GM18517 (cell line): ENCODE measurements around the gene BCAT1.
"Not testable (repeated sequence)": the region's sequence is repeated elsewhere in the genome, so short reads cannot be mapped to it uniquely, and the experiment has no call there.

Experiments
- ATAC-seq: cut with Tn5 transposase; IDR thresholded peaks from one replicate; pipeline ENCODE4 v1.9.1; 2021; ENCODE audit warnings: mild to moderate bottlenecking, moderate library complexity; ENCODE audit not compliant: unreplicated experiment

Gene BCAT1

DNA sequence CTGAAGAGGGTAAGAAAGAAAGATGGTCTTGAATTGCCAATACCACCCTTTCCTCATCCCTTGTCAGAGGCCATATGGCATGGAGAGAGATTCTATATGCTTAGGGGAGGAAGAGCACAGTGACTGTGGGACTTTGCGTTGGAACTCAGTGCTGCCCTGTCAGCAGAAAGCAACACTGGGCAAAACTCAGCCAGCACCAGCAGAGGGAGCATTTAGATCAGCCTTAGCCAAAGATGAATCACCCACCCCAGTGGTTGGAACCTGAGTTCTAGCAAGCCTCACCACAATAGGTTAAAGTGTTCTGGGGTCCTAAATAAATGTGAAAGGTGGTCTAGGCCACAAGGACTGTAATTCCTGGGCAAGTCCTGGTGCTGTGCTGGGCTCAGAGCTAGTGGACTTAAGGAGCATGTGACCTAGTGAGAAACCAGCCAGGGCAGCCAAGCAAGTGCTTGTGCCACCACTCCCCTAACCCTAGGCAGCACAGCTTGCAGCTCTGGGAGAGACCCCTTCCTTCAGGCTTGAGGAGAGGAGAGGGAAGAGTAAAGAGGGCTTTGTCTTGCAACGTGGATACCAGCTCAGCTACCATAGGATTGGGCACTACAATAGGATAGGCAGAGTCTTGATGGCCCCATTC lies 11.4 kb upstream of the BCAT1 start:
- ATAC-seq: peak; percentile 85

DNA sequence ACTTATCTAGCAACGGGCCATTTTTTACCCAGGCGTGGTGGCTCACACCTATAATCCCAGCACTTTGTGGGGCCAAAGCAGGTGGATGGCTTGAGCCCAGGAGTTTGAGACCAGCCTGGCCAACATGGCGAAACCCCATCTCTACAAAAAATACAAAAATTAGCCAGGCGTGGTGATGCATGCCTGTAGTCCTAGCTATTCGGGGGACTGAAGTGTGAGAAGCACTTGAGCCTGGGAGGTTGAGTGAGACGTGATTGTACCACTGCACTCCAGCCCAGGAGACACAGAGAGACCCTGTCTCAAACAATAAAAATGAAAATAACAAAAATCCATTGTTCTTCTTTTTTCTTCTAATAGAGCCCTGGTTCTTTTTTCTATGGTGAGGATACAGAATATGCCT lies 7.5 kb upstream of the BCAT1 start:
- ATAC-seq: not testable (repeated sequence)

DNA sequence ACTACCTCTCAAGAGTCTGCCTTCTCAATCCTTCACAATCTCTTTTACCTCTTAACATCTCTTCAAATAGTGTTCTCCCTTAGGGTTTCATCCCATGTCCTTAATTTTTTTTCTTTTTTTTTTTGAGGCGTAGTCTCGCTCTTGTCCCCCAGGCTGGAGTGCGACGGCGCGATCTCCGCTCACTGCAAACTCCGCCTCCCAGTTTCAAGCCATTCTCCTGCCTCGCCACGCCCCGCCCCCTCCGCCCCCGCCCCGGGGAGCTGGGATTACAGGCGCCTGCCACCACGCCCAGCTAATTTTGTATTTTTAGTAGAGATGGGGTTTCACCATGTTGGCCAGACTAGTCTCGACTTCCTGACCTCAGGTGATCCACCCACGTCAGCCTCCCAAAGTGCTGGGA lies 7.0 kb upstream of the BCAT1 start:
- no peak for ATAC-seq

DNA sequence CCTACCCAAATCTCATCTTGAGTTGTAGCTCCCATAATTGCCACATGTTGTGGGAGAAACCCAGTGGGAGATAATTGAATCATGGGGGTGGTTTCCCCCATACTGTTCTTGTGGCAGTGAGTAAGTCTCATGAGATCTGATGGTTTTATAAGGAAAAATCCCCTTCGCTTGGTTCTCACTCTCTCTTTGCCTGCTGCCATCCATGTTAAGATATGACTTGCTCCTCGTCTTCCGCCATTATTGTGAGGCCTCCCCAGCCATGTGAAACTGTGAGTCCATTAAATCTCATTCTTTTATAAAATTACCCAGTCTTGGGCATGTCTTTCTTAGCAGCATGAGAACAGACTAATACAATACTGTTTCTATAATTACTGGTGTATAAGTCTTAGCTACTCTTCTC lies 6.5 kb upstream of the BCAT1 start:
- no peak for ATAC-seq

- ATAC-seq: no peak
Observed at GRCh38 chr12:24954261-24954660, 5.4 kb upstream of the BCAT1 start.

DNA sequence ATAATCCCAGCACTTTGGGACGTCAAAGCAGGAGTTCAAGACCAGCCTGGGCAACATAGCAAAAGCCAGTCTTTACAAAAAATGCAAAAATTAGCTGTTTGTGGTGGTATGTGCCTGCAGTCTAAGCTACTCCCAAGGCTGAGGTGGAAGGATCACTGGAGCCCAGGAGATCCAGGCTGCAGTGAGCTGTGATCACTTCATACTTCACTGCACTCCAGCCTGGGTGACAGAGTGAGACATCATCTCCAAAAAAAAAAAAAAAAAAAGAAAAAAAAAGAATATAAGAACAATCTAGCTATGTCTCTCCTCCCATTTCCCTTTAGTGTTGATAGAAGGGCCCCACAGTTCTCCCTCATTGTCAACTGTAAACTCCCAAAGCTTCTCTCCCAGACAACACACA lies 3.5 kb upstream of the BCAT1 start:
- ATAC-seq: no peak

GRCh38 chr12:24950231-24950834 lies 1.4 kb upstream of the BCAT1 start:
- peak; percentile 51 for ATAC-seq

DNA sequence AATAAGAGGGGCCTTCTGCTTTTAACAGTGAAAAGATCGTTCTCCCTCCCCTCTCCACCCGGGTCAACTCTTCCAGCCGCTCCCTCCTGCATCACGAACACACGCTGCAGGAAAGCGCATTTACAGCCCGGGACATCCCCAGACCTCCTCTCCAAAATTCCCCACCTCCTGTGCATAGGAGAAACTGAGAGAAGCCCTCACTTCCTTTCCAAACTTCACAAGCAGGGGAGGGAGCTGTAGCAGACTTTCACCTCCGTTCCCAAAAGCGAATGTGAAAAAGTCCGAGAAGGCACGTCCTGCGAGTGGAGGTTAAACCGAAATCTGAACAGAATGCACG lies 513 bp downstream of the BCAT1 start:
- no peak for ATAC-seq

GRCh38 chr12:24947541-24948419 lies 1.1 kb downstream of the BCAT1 start:
- ATAC-seq: peak; percentile 32

DNA sequence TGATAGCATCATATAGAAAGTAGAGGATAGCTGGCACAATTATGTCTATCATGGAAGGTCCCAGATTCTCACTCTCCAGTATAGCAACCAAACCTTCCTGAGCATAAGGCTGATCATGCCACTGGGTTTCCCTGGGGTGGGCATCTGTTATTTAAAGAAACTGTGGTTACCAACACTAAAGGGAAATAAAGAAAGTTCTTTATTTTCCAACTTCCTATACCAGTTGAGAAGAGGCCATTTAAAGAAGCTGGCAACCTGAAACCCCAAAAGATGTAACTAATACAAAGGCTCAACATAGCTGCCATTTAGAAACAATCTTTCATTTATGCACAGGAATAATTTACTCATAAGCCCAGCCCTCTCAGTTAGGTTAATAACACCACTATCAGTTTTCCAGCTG lies 3.1 kb downstream of the BCAT1 start:
- no peak for ATAC-seq

DNA sequence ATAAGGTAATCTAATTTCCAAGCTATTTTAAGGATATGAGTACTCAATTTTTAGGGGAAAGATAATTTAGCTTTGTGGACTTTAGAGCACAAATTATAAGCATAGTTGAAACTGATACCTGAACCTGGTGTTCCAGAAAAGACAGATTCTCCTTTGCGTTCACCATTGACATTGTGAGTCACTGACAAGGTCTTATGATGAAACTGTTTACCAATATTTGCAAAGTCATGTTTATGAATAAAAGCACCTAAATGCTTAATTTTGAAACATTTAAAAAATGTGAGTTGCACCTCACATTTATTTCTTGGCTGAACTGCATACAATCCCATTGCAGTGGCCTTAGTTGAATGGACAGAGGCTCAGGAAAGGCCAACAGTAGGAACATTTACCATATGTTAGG lies 3.9 kb downstream of the BCAT1 start:
- no peak for ATAC-seq

GRCh38 chr12:24944601-24944975 lies 4.3 kb downstream of the BCAT1 start:
- no peak for ATAC-seq

GRCh38 chr12:24943947-24944600 lies 4.8 kb downstream of the BCAT1 start:
- no peak for ATAC-seq

- ATAC-seq: no peak
Observed at GRCh38 chr12:24940157-24940556, 8.7 kb downstream of the BCAT1 start.

DNA sequence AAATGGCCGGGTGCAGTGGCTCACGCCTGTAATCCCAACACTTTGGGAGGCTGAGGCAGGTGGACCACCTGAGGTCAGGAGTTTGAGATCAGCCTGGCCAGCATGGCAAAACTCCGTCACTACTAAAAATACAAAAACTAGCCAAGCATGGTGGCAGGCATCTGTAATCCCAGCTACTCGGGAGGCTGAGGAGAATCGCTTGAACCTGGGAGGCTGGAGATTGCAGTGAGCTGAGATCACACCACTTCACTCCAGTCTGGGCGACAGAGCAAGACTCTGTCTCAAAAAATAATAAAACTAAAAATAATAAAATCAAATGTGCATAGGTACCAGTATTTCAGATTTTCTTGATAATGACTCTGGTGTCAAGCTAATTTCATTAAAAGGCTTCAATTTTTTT lies 9.3 kb downstream of the BCAT1 start:
- ATAC-seq: not testable (repeated sequence)

DNA sequence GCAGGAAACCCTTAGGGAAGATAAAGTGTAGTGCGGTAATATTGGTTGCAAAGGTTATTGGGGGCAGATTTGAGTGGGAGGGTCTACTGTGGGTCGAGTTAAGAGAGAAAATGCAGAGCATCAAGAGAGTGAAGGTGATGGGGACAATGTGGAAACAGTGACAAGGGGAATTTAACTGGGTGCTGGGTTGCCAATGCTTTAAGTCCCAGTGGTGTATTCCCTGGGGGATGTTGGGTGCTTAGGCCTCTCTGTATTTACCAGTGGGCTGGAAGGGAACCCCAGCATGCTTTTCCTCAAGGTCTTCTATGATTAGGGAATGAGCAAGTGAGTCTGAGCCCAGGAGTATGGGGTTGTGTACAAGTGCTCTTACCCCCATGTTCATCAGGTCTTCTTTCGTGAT lies 10.6 kb downstream of the BCAT1 start:
- no peak for ATAC-seq

GRCh38 chr12:24937553-24938244 lies 11.2 kb downstream of the BCAT1 start:
- no peak for ATAC-seq

- no peak for ATAC-seq
Observed at GRCh38 chr12:24933694-24934407, 15.1 kb downstream of the BCAT1 start.

GRCh38 chr12:24931666-24932405 lies 17.1 kb downstream of the BCAT1 start:
- peak; percentile 95 for ATAC-seq

DNA sequence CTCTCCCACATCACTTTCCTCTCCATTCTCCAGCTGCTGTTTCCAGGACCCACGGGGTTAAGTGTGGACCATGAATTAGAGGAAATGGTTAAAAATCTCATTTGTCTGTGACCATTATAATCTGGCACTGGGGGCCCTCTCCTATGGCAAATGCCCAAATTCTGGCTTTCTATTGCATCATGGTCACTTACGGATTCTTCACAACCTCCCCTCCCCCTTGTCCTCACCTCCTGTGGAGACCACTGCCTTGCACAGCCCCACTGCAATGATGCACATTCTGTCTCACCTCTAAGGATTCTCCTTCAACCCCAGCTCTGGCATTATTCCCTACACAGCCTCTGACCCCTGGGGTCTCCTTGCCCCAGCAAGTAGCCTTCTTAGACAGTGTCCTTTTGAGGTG lies 18.9 kb downstream of the BCAT1 start:
- no peak for ATAC-seq
